ENCODE data around the gene RERE. TPM values are rescaled to one million over a fixed set of nuclear protein-coding genes. Genes with fewer than 3 reads are reported as not detected.

The RERE gene
- total RNA-seq, 1 donor from 2014 or later, result 19.2 TPM

- no peaks in the 10 kb centered on the region for H3K36me3 ChIP-seq (ENCODE audit: control insufficient read depth, insufficient read depth, low read length)
- no peak for DNase-seq (ENCODE audit: low read depth)
- H3K4me3 ChIP-seq (ENCODE audit: low read depth, low read length), result no peak overlapping the region
- TF ChIP-seq CTCF (IDR thresholded peaks at IDR 0.05; ENCODE audit: insufficient read depth, low read length, severe bottlenecking), result no peak
- H3K27me3 ChIP-seq (ENCODE audit: control insufficient read depth, insufficient read depth, low read length), result no peaks in the 10 kb centered on the region
- FAIRE-seq, result no peak
These were observed 339.5 kb downstream of the RERE start for GRCh38 chr1:8477983-8478362.

- no peak for FAIRE-seq
- TF ChIP-seq CTCF (IDR thresholded peaks at IDR 0.05; ENCODE audit: insufficient read depth, low read length, severe bottlenecking), result no peak
- H3K36me3 ChIP-seq (ENCODE audit: control insufficient read depth, insufficient read depth, low read length), result no peaks in the 10 kb centered on the region
- H3K4me3 ChIP-seq (ENCODE audit: low read depth, low read length), result no peak overlapping the region
- no peak for DNase-seq (ENCODE audit: low read depth)
- H3K27me3 ChIP-seq (ENCODE audit: control insufficient read depth, insufficient read depth, low read length), result no peaks in the 10 kb centered on the region
These were observed 340.1 kb downstream of the RERE start for GRCh38 chr1:8477166-8477982.

GRCh38 chr1:8476006-8476405 is 341.4 kb downstream of the RERE start:
- TF ChIP-seq CTCF (IDR thresholded peaks at IDR 0.05; ENCODE audit: insufficient read depth, low read length, severe bottlenecking), result no peak
- FAIRE-seq, result no peak
- Histone ChIP-seq H3K27me3 (ENCODE audit: control insufficient read depth, insufficient read depth, low read length) (no peaks in the 10 kb centered on the region), H3K36me3 (ENCODE audit: control insufficient read depth, insufficient read depth, low read length) (no peaks in the 10 kb centered on the region), H3K4me3 (ENCODE audit: low read depth, low read length) (no peak overlapping the region)
- DNase-seq (ENCODE audit: low read depth), result no peak

- H3K27me3 ChIP-seq (ENCODE audit: control insufficient read depth, insufficient read depth, low read length), result no peaks in the 10 kb centered on the region
- no peak for TF ChIP-seq CTCF (IDR thresholded peaks at IDR 0.05; ENCODE audit: insufficient read depth, low read length, severe bottlenecking)
- no peak overlapping the region for H3K4me3 ChIP-seq (ENCODE audit: low read depth, low read length)
- no peak for FAIRE-seq
- DNase-seq (ENCODE audit: low read depth), result no peak
- no peaks in the 10 kb centered on the region for H3K36me3 ChIP-seq (ENCODE audit: control insufficient read depth, insufficient read depth, low read length)
These were observed 343.1 kb downstream of the RERE start for GRCh38 chr1:8474369-8474768.

- no peak for DNase-seq (ENCODE audit: low read depth)
- no peak overlapping the region for H3K4me3 ChIP-seq (ENCODE audit: low read depth, low read length)
- no peaks in the 10 kb centered on the region for H3K36me3 ChIP-seq (ENCODE audit: control insufficient read depth, insufficient read depth, low read length)
- TF ChIP-seq CTCF (IDR thresholded peaks at IDR 0.05; ENCODE audit: insufficient read depth, low read length, severe bottlenecking), result no peak
- no peak for FAIRE-seq
- H3K27me3 ChIP-seq (ENCODE audit: control insufficient read depth, insufficient read depth, low read length), result no peaks in the 10 kb centered on the region
These were observed 343.5 kb downstream of the RERE start for GRCh38 chr1:8473891-8474300.

Data from bronchial epithelial cell (primary cell).